HEK293 (cell line): ENCODE results near the gene UHRF2.

Experiments used
- CTCF ChIA-PET: fragments of 350-600 bp; formaldehyde crosslinking; extraction: SDS; loops from one replicate; lab custom pipeline; 2021; ENCODE audit warnings: antibody characterized with exemption; lab: Yijun Ruan, JAX
- POLR2A ChIA-PET: fragments of 300-600 bp; formaldehyde crosslinking; extraction: SDS; loops from one replicate; lab custom pipeline; 2020; ENCODE audit warnings: antibody characterized with exemption, inconsistent platforms; lab: Yijun Ruan, JAX
- H3K27ac ChIP-seq: fragments of 200-500 bp; sonication (Bioruptor generic); 2 replicates; pipeline ENCODE4 v1.5.1; 2014; ENCODE audit warnings: low read depth, low read length, control low read depth, inconsistent platforms; ENCODE audit errors: extremely low read depth
- H3K36me3 ChIP-seq, 2 experiments: fragments of 200-500 bp in 1 of 2; sonication (Bioruptor generic) in 1 of 2; 1 replicate in 1 of 2; 2 replicates in 1 of 2; pipeline ENCODE4 v1.5.1; 2014 to 2017; ENCODE audit warnings: inconsistent platforms in 2 of 2, low read length in 2 of 2; ENCODE audit not compliant: control insufficient read depth in 2 of 2, insufficient read depth in 1 of 2
- H3K4me1 ChIP-seq: fragments of 200-500 bp; sonication (Bioruptor generic); 2 replicates; pipeline ENCODE4 v1.5.1; 2014; ENCODE audit warnings: mild to moderate bottlenecking, low read length, inconsistent platforms; ENCODE audit not compliant: control insufficient read depth, insufficient read depth
- H3K4me3 ChIP-seq: 2 replicates; pipeline ENCODE4 v1.5.1; 2011; ENCODE audit warnings: low read depth, mild to moderate bottlenecking, control low read depth, low read length, moderate library complexity
- H3K9me3 ChIP-seq: fragments of 200-500 bp; sonication (Bioruptor generic); 2 replicates; pipeline ENCODE4 v1.5.1; 2014; ENCODE audit warnings: low read depth, low read length, inconsistent platforms; ENCODE audit not compliant: control insufficient read depth, insufficient read depth
- GLI4 ChIP-seq: fragments of 450-650 bp; formaldehyde crosslinking; IDR thresholded peaks from 2 replicates; pipeline ENCODE4 v1.5.1; 2016; ENCODE audit warnings: missing biosample characterization, missing genetic modification characterization
- IKZF3 ChIP-seq: fragments of 450-650 bp; IDR thresholded peaks from 2 replicates; pipeline ENCODE4 v1.5.0; 2018; ENCODE audit warnings: missing biosample characterization, mild to moderate bottlenecking, missing genetic modification characterization, moderate library complexity
- KLF16 ChIP-seq: fragments of 450-650 bp; formaldehyde crosslinking; IDR thresholded peaks from 2 replicates; pipeline ENCODE4 v1.5.1; 2017; ENCODE audit warnings: missing biosample characterization, missing genetic modification characterization
- KLF8 ChIP-seq: fragments of 450-650 bp; formaldehyde crosslinking; IDR thresholded peaks from 2 replicates; pipeline ENCODE4 v1.5.1; 2016; ENCODE audit warnings: missing biosample characterization, missing genetic modification characterization
- MYNN ChIP-seq: fragments of 450-650 bp; formaldehyde crosslinking; IDR thresholded peaks from 2 replicates; pipeline ENCODE4 v1.5.1; 2016; ENCODE audit warnings: missing biosample characterization, missing genetic modification characterization, borderline replicate concordance
- RBAK ChIP-seq: fragments of 450-650 bp; formaldehyde crosslinking; IDR thresholded peaks from 2 replicates; pipeline ENCODE4 v1.5.1; 2016; ENCODE audit warnings: missing biosample characterization, missing genetic modification characterization
- SALL2 ChIP-seq: fragments of 450-650 bp; formaldehyde crosslinking; IDR thresholded peaks from 2 replicates; pipeline ENCODE4 v1.5.0; 2017; ENCODE audit warnings: missing biosample characterization, mild to moderate bottlenecking, missing genetic modification characterization, borderline replicate concordance
- SETDB1 ChIP-seq: IDR thresholded peaks from one replicate; pipeline ENCODE4 v1.6.1; 2017; ENCODE audit warnings: mild to moderate bottlenecking, low read length, moderate library complexity, mixed read lengths; ENCODE audit not compliant: insufficient read length
- ZBTB1 ChIP-seq: fragments of 450-650 bp; formaldehyde crosslinking; IDR thresholded peaks from 2 replicates; pipeline ENCODE4 v1.5.1; 2016; ENCODE audit warnings: missing biosample characterization, missing genetic modification characterization
- ZBTB48 ChIP-seq: fragments of 450-650 bp; formaldehyde crosslinking; IDR thresholded peaks from 2 replicates; pipeline ENCODE4 v1.5.1; 2016; ENCODE audit warnings: missing biosample characterization, missing genetic modification characterization
- ZFHX2 ChIP-seq: fragments of 450-650 bp; formaldehyde crosslinking; conservative IDR thresholded peaks from 2 replicates; pipeline ENCODE4 v1.5.1; 2016; ENCODE audit warnings: missing biosample characterization, missing genetic modification characterization
- ZNF121 ChIP-seq: fragments of 450-650 bp; formaldehyde crosslinking; IDR thresholded peaks from 2 replicates; pipeline ENCODE4 v1.5.1; 2016; ENCODE audit warnings: missing biosample characterization, missing genetic modification characterization
- ZNF138 ChIP-seq: fragments of 450-650 bp; formaldehyde crosslinking; IDR thresholded peaks from 2 replicates; pipeline ENCODE4 v1.5.1; 2016; ENCODE audit warnings: missing biosample characterization, missing genetic modification characterization, borderline replicate concordance
- ZNF140 ChIP-seq: fragments of 450-650 bp; formaldehyde crosslinking; IDR thresholded peaks from 2 replicates; pipeline ENCODE4 v1.5.1; 2016; ENCODE audit warnings: missing biosample characterization, missing genetic modification characterization
- ZNF146 ChIP-seq: fragments of 450-650 bp; formaldehyde crosslinking; IDR thresholded peaks from 2 replicates; pipeline ENCODE4 v1.5.1; 2016; ENCODE audit warnings: missing biosample characterization, missing genetic modification characterization
- ZNF175 ChIP-seq: fragments of 450-650 bp; formaldehyde crosslinking; IDR thresholded peaks from 2 replicates; pipeline ENCODE4 v1.5.1; 2016; ENCODE audit warnings: missing biosample characterization, missing genetic modification characterization
- ZNF350 ChIP-seq: fragments of 450-650 bp; formaldehyde crosslinking; IDR thresholded peaks from 2 replicates; pipeline ENCODE4 v1.5.0; 2017; ENCODE audit warnings: missing biosample characterization, mild to moderate bottlenecking, missing genetic modification characterization
- ZNF416 ChIP-seq: fragments of 450-650 bp; formaldehyde crosslinking; IDR thresholded peaks from 2 replicates; pipeline ENCODE4 v1.5.1; 2016; ENCODE audit warnings: missing biosample characterization, missing genetic modification characterization
- ZNF514 ChIP-seq: fragments of 450-650 bp; formaldehyde crosslinking; IDR thresholded peaks from 2 replicates; pipeline ENCODE4 v1.5.1; 2016; ENCODE audit warnings: missing biosample characterization, missing genetic modification characterization
- ZNF530 ChIP-seq: fragments of 450-650 bp; formaldehyde crosslinking; IDR thresholded peaks from 2 replicates; pipeline ENCODE4 v1.5.1; 2016; ENCODE audit warnings: low read depth, missing biosample characterization, missing genetic modification characterization
- ZNF555 ChIP-seq: fragments of 450-650 bp; formaldehyde crosslinking; conservative IDR thresholded peaks from 2 replicates; pipeline ENCODE4 v1.5.1; 2017; ENCODE audit warnings: missing biosample characterization, mild to moderate bottlenecking, missing genetic modification characterization, inconsistent platforms
- ZNF623 ChIP-seq: fragments of 450-650 bp; formaldehyde crosslinking; IDR thresholded peaks from 2 replicates; pipeline ENCODE4 v1.5.1; 2016; ENCODE audit warnings: missing biosample characterization, missing genetic modification characterization
- ZNF664 ChIP-seq: fragments of 450-650 bp; formaldehyde crosslinking; IDR thresholded peaks from 2 replicates; pipeline ENCODE4 v1.5.1; 2016; ENCODE audit warnings: missing biosample characterization, missing genetic modification characterization
- ZNF670 ChIP-seq: fragments of 450-650 bp; formaldehyde crosslinking; IDR thresholded peaks from 2 replicates; pipeline ENCODE4 v1.5.1; 2016; ENCODE audit warnings: missing biosample characterization, missing genetic modification characterization, low read depth
- ZNF677 ChIP-seq: fragments of 450-650 bp; IDR thresholded peaks from 2 replicates; pipeline ENCODE4 v1.5.0; 2018; ENCODE audit warnings: missing biosample characterization, mild to moderate bottlenecking, missing genetic modification characterization, moderate library complexity
- ZNF768 ChIP-seq: fragments of 450-650 bp; formaldehyde crosslinking; IDR thresholded peaks from 2 replicates; pipeline ENCODE4 v1.5.1; 2018; ENCODE audit warnings: missing biosample characterization, mild to moderate bottlenecking, missing genetic modification characterization
- TF ChIP-seq, protein P1 (sequence below): fragments of 450-650 bp; formaldehyde crosslinking; IDR thresholded peaks from 2 replicates; pipeline ENCODE4 v1.5.1; 2016; ENCODE audit warnings: missing biosample characterization, missing genetic modification characterization
- TF ChIP-seq, protein P2 (sequence below): fragments of 450-650 bp; formaldehyde crosslinking; IDR thresholded peaks from 2 replicates; pipeline ENCODE4 v1.5.1; 2016; ENCODE audit warnings: missing biosample characterization, missing genetic modification characterization
- TF ChIP-seq, protein P3 (sequence below): fragments of 450-650 bp; formaldehyde crosslinking; IDR thresholded peaks from 2 replicates; pipeline ENCODE4 v1.5.1; 2016; ENCODE audit warnings: missing biosample characterization, missing genetic modification characterization
- TF ChIP-seq, protein P4 (sequence below): fragments of 450-650 bp; formaldehyde crosslinking; IDR thresholded peaks from 2 replicates; pipeline ENCODE4 v1.5.1; 2016; ENCODE audit warnings: missing biosample characterization, missing genetic modification characterization
- TF ChIP-seq, protein P5 (sequence below): fragments of 450-650 bp; formaldehyde crosslinking; optimal IDR thresholded peaks from 2 replicates; pipeline ENCODE3; 2016; ENCODE audit warnings: missing biosample characterization, mild to moderate bottlenecking, missing genetic modification characterization

Gene UHRF2

DNA sequence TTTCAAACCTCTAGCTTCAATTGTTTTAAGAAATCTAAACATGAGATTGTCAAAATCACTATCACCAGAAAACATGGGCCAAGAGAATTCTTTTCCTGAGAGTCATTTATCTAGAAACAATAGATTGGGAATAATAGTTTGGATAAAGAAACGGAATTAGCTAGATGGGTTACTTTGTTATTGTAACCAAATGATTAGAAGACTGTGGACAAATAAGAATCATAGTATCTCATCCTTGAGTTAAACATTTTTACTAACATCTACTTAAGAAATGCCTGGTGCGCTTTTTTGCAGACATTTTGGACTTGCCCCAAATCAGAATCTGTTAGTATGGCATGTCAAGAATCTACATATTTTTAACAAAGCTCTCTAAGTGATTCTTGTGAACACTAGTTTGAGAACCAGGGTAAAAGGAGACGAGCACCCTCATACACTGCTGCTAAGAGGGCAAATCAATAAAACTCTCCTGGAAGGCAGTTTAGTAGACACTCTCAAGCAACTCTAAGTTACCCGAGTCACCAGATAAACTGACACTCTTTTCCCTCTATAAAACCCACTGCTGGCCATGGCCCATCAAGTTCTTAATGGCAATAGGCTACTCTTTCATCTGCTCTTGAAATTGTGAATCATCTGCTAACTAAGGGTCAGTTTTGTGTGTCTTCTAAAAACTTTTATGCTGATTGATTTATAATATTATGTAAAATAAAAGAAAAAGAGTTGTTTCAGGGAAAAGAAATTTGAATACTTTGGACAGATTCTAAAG is 45.7 kb upstream of the UHRF2 start:
- CTCF ChIA-PET = interaction anchor here (1.5 kb wide), 1 partner anchor 12 kb away, joined by 4 read pairs; no protein-coding TSS in a partner anchor

DNA sequence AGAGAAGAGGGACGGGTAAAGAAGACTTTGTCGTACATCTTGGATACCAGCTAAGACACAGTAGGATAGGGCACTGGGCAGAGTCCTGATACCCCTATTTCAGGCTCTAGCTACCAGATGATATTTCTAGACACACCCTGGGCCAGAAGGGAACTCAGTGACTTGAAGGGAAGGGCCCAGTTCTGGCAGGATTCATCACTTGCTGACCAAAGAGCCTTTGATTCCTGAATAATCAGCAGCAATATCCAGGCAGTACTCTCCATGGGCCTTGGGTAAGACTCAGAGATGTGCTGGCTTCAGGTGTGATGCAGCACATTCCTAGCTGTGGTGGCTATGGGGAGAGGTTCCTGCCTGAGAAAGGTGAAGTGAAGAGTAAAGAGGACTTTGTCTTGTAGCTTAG is 44.2 kb upstream of the UHRF2 start:
- TF ChIP-seq ZNF175 (tag by site-specific recombination) (no peak), IKZF3 (no peak), ZNF138 (tag by site-specific recombination) (no peak), ZNF530 (tag by site-specific recombination) (no peak), SALL2 (no peak), GLI4 (tag by site-specific recombination) (no peak), ZNF140 (tag by site-specific recombination) (no peak), MYNN (tag by site-specific recombination) (no peak), ZNF677 (tag by site-specific recombination) (no peak), ZNF555 (tag by site-specific recombination) (no peak), SETDB1 (no peak), ZNF623 (tag by site-specific recombination) (no peak), ZNF350 (tag by site-specific recombination) (no peak), KLF8 (tag by site-specific recombination) (no peak), ZNF514 (tag by site-specific recombination) (no peak), ZBTB48 (no peak)
- TF ChIP-seq, protein P1, sequence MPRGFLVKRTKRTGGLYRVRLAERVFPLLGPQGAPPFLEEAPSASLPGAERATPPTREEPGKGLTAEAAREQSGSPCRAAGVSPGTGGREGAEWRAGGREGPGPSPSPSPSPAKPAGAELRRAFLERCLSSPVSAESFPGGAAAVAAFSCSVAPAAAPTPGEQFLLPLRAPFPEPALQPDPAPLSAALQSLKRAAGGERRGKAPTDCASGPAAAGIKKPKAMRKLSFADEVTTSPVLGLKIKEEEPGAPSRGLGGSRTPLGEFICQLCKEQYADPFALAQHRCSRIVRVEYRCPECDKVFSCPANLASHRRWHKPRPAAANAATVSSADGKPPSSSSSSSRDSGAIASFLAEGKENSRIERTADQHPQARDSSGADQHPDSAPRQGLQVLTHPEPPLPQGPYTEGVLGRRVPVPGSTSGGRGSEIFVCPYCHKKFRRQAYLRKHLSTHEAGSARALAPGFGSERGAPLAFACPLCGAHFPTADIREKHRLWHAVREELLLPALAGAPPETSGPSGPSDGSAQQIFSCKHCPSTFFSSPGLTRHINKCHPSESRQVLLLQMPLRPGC = no peak
- TF ChIP-seq, protein P2, sequence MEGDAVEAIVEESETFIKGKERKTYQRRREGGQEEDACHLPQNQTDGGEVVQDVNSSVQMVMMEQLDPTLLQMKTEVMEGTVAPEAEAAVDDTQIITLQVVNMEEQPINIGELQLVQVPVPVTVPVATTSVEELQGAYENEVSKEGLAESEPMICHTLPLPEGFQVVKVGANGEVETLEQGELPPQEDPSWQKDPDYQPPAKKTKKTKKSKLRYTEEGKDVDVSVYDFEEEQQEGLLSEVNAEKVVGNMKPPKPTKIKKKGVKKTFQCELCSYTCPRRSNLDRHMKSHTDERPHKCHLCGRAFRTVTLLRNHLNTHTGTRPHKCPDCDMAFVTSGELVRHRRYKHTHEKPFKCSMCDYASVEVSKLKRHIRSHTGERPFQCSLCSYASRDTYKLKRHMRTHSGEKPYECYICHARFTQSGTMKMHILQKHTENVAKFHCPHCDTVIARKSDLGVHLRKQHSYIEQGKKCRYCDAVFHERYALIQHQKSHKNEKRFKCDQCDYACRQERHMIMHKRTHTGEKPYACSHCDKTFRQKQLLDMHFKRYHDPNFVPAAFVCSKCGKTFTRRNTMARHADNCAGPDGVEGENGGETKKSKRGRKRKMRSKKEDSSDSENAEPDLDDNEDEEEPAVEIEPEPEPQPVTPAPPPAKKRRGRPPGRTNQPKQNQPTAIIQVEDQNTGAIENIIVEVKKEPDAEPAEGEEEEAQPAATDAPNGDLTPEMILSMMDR (tag by site-specific recombination) = no peak
- TF ChIP-seq, protein P3, sequence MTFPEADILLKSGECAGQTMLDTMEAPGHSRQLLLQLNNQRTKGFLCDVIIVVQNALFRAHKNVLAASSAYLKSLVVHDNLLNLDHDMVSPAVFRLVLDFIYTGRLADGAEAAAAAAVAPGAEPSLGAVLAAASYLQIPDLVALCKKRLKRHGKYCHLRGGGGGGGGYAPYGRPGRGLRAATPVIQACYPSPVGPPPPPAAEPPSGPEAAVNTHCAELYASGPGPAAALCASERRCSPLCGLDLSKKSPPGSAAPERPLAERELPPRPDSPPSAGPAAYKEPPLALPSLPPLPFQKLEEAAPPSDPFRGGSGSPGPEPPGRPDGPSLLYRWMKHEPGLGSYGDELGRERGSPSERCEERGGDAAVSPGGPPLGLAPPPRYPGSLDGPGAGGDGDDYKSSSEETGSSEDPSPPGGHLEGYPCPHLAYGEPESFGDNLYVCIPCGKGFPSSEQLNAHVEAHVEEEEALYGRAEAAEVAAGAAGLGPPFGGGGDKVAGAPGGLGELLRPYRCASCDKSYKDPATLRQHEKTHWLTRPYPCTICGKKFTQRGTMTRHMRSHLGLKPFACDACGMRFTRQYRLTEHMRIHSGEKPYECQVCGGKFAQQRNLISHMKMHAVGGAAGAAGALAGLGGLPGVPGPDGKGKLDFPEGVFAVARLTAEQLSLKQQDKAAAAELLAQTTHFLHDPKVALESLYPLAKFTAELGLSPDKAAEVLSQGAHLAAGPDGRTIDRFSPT (tag by site-specific recombination) = no peak
- TF ChIP-seq, protein P4, sequence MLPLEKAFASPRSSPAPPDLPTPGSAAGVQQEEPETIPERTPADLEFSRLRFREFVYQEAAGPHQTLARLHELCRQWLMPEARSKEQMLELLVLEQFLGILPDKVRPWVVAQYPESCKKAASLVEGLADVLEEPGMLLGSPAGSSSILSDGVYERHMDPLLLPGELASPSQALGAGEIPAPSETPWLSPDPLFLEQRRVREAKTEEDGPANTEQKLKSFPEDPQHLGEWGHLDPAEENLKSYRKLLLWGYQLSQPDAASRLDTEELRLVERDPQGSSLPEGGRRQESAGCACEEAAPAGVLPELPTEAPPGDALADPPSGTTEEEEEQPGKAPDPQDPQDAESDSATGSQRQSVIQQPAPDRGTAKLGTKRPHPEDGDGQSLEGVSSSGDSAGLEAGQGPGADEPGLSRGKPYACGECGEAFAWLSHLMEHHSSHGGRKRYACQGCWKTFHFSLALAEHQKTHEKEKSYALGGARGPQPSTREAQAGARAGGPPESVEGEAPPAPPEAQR (tag by site-specific recombination) = no peak

More for the DNA sequence above, 45.7 kb upstream of the UHRF2 start:
- no peak overlapping the region for H3K4me3 ChIP-seq
- TF ChIP-seq ZNF670 (tag by site-specific recombination) = no peak
- TF ChIP-seq, protein P5, sequence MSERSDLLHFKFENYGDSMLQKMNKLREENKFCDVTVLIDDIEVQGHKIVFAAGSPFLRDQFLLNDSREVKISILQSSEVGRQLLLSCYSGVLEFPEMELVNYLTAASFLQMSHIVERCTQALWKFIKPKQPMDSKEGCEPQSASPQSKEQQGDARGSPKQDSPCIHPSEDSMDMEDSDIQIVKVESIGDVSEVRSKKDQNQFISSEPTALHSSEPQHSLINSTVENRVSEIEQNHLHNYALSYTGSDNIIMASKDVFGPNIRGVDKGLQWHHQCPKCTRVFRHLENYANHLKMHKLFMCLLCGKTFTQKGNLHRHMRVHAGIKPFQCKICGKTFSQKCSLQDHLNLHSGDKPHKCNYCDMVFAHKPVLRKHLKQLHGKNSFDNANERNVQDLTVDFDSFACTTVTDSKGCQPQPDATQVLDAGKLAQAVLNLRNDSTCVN (tag by site-specific recombination) = no peak
- TF ChIP-seq ZNF416 (tag by site-specific recombination) = no peak
- TF ChIP-seq ZFHX2 (tag by site-specific recombination) = no peak
- no peak for TF ChIP-seq ZNF530 (tag by site-specific recombination)
- TF ChIP-seq ZNF138 (tag by site-specific recombination) = no peak
- no peak for TF ChIP-seq RBAK (tag by site-specific recombination)
- no peak for TF ChIP-seq KLF16 (tag by site-specific recombination)
- TF ChIP-seq ZNF664 = no peak
- no peak for TF ChIP-seq ZBTB1
- TF ChIP-seq ZNF146 = no peak
- TF ChIP-seq ZNF121 = no peak
- no peak for TF ChIP-seq ZNF768 (tag by site-specific recombination)
- TF ChIP-seq, all 188 proteins: peak for 0
- Histone ChIP-seq H3K9me3 (no peaks in the 10 kb centered on the region), H3K36me3 (no peaks in the 10 kb centered on the region), H3K27ac (no peak overlapping the region), H3K4me1 (no peaks in the 10 kb centered on the region)
- POLR2A ChIA-PET = interaction anchor here (0.5 kb wide), 1 partner anchor 175 kb away, joined by 5 read pairs; no protein-coding TSS in a partner anchor

More for the DNA sequence above, 44.2 kb upstream of the UHRF2 start:
- H3K9me3 ChIP-seq = no peaks in the 10 kb centered on the region
- no peak overlapping the region for H3K27ac ChIP-seq
- no peak overlapping the region for H3K4me3 ChIP-seq
- no peaks in the 10 kb centered on the region for H3K36me3 ChIP-seq
- no peaks in the 10 kb centered on the region for H3K4me1 ChIP-seq
- ChIA-PET CTCF (interaction anchor here (2.1 kb wide), 1 partner anchor 14 kb away, joined by 5 read pairs; no protein-coding TSS in a partner anchor), POLR2A (no interaction called here)
